Tibial nerve (tissue), 4 donors: ENCODE results near the gene RCAN1. TPM values are rescaled to one million over a fixed set of nuclear protein-coding genes. Genes with fewer than 3 reads are reported as not detected.

Source experiments
- DNase-seq, 2 donors: peaks; one replicate each; pipeline ENCODE4 v3.0.0-alpha.2; 2019; ENCODE audit warnings: low spot score in 2 of 2
- H3K27ac ChIP-seq, 4 donors: fragments of 200-600 bp; sonication (generic) in 3 of 4; one replicate each; pipeline ENCODE4 v1.5.1; 2017 to 2019; ENCODE audit warnings: mild to moderate bottlenecking in 1 of 4
- H3K27me3 ChIP-seq, 2 donors: fragments of 200-600 bp; sonication (generic) in 1 of 2; one replicate each; pipeline versions ENCODE4 v1.5.1 to v1.6.0; 2017 to 2019
- H3K36me3 ChIP-seq, 3 donors: fragments of 200-600 bp; sonication (generic); one replicate each; pipeline ENCODE4 v1.5.1; 2018 to 2019
- H3K4me1 ChIP-seq, 4 donors: fragments of 200-600 bp; sonication (generic) in 3 of 4; one replicate each; pipeline ENCODE4 v1.5.1; 2017 to 2019
- H3K4me3 ChIP-seq, 4 donors: fragments of 200-600 bp; sonication (generic) in 3 of 4; one replicate each; pipeline ENCODE4 v1.5.1; 2017 to 2019; ENCODE audit warnings: mild to moderate bottlenecking in 1 of 4, moderate library complexity in 1 of 4
- H3K9me3 ChIP-seq, 4 donors: fragments of 200-600 bp; sonication (generic) in 3 of 4; one replicate each; pipeline ENCODE4 v1.5.1; 2017 to 2019
- EP300 ChIP-seq, 2 donors: sonication (generic); formaldehyde crosslinking; IDR thresholded peaks; one replicate each; pipeline ENCODE4 v1.6.1; 2017; ENCODE audit warnings: antibody characterized with exemption in 2 of 2, mild to moderate bottlenecking in 1 of 2
- POLR2A ChIP-seq, 2 donors: fragments of 450-650 bp; IDR thresholded peaks; one replicate each; pipeline ENCODE4 v1.6.1; 2017; ENCODE audit warnings: antibody characterized with exemption in 2 of 2, mild to moderate bottlenecking in 2 of 2, moderate library complexity in 2 of 2
- WGBS, 2 donors: methylation state at CpG; one replicate each; pipeline ENCODE4 v1.1.5; 2018; 5-methylcytosine and 5-hydroxymethylcytosine counted together
- total RNA-seq, 4 donors: library from RNA; depleted of rRNA; stranded (reverse); fragments of >200 nt; gene quantifications; one replicate each; pipeline ENCODE4 v1.1.0, GENCODE V29; 2016
- TF ChIP-seq, protein P1 (sequence below), 5 experiments: fragments of 200-600 bp in 3 of 5; fragments of 450-650 bp in 2 of 5; sonication (generic) in 3 of 5; IDR thresholded peaks; one replicate each; pipeline ENCODE4 v1.5.1; 2016 to 2019; ENCODE audit warnings: antibody characterized with exemption in 5 of 5, mild to moderate bottlenecking in 3 of 5, moderate library complexity in 2 of 5

The RCAN1 gene
- total RNA-seq, 4 donors from 2014 or later, result 51.8 to 71.2 (median 66.7) TPM

DNA sequence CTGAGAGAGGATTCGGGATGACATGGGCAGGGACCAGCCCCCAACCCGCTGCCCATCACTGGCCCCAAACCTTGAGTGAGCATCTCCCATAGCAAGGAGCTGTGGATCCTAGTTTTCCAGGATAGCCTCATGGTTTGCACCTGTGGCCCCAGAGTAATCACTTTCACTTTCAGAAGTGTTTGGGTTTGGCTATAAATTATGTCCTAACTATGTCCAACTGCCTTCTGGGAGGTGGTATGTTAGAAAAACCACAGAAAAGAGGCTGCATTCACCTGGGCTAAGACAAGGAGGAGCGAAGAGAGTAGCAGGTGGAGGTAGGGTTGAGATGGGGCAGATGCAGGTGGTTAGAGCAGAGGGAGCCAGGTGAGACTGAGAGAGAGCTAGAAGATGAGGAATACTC is 34.5 kb upstream of the RCAN1 start:
- Histone ChIP-seq H3K27ac (no peak overlapping the region), H3K36me3 (no peaks in the 10 kb centered on the region), H3K9me3 (peaks cover 0 to 21% (median 4%) of the 10 kb centered on the region in 4 donors), H3K4me3 (no peak overlapping the region), H3K4me1 (no peaks in the 10 kb centered on the region), H3K27me3 (peaks cover 0 to 18% of the 10 kb centered on the region in 2 donors)
- no peak for TF ChIP-seq EP300 (IDR thresholded peaks at IDR 0.05)
- no peak for DNase-seq
- WGBS, 2 donors, result 91 to 97% methylated on average over 3 of the region's 3 CpGs

DNA sequence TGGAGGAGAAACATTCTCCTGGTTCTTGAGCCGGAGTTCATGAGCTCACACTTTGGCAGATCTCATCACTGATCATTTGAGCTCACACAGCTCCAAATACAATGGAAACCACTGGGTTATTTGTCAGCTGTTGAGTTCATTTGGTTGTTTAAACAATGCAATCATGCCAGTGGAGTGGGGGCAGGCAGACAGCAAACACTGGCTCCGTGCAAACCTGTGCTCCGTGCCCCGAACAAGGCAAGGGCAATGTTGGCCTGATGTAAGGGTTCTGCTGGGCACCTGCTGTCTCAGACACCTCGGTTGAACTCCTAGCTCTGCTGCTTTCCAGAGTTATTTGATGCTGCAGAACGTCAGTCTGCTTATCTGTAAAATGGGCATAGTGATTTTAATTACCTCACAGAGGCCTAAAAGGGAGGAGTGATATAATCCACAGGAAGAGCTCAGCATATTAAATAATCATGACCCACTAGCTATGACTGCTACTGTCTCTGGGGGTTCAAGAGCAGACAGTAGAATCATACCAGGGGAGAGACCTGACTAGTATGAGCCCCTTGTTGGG is 33.9 kb upstream of the RCAN1 start:
- no peak overlapping the region for H3K27ac ChIP-seq
- TF ChIP-seq EP300 (IDR thresholded peaks at IDR 0.05) (no peak), POLR2A (IDR thresholded peaks at IDR 0.05) (no peak)
- TF ChIP-seq, protein P1, sequence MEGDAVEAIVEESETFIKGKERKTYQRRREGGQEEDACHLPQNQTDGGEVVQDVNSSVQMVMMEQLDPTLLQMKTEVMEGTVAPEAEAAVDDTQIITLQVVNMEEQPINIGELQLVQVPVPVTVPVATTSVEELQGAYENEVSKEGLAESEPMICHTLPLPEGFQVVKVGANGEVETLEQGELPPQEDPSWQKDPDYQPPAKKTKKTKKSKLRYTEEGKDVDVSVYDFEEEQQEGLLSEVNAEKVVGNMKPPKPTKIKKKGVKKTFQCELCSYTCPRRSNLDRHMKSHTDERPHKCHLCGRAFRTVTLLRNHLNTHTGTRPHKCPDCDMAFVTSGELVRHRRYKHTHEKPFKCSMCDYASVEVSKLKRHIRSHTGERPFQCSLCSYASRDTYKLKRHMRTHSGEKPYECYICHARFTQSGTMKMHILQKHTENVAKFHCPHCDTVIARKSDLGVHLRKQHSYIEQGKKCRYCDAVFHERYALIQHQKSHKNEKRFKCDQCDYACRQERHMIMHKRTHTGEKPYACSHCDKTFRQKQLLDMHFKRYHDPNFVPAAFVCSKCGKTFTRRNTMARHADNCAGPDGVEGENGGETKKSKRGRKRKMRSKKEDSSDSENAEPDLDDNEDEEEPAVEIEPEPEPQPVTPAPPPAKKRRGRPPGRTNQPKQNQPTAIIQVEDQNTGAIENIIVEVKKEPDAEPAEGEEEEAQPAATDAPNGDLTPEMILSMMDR (IDR thresholded peaks at IDR 0.05), result no peak
- WGBS, 2 donors, result 81 to 84% methylated on average over 6 of the region's 6 CpGs
- no peaks in the 10 kb centered on the region for H3K36me3 ChIP-seq
- no peak for DNase-seq
- no peak overlapping the region for H3K4me3 ChIP-seq
- H3K4me1 ChIP-seq, result no peaks in the 10 kb centered on the region
- peaks cover 0 to 18% of the 10 kb centered on the region in 2 donors for H3K27me3 ChIP-seq
- H3K9me3 ChIP-seq, result peaks cover 0 to 21% (median 4%) of the 10 kb centered on the region in 4 donors

DNA sequence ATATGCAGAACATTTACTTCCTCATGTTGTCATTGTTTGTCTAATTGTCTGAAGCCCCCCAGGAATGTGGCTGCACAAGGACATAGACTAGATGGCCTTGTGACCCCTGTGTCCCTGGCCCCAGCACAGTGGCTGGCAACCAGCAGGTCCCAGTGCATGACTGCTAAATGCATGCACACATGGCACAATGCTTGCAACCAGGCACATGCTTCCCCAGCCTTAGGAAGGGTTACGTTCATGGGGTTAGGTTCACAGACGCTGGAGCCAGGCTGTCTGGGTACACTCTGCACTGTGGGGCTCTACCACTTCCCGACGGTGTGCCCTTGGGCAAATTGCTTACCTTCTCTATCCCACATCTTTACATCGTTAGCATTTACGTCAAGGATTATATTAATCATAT is 32.6 kb upstream of the RCAN1 start:
- Histone ChIP-seq H3K36me3 (no peaks in the 10 kb centered on the region), H3K27me3 (peaks cover 0 to 18% of the 10 kb centered on the region in 2 donors), H3K9me3 (peaks cover 0 to 18% (median 4%) of the 10 kb centered on the region in 4 donors), H3K27ac (no peak overlapping the region), H3K4me1 (no peaks in the 10 kb centered on the region), H3K4me3 (no peak overlapping the region)
- no peak for TF ChIP-seq EP300 (IDR thresholded peaks at IDR 0.05)
- no peak for DNase-seq
- WGBS, 2 donors, result 49 to 53% methylated on average over 6 of the region's 6 CpGs

DNA sequence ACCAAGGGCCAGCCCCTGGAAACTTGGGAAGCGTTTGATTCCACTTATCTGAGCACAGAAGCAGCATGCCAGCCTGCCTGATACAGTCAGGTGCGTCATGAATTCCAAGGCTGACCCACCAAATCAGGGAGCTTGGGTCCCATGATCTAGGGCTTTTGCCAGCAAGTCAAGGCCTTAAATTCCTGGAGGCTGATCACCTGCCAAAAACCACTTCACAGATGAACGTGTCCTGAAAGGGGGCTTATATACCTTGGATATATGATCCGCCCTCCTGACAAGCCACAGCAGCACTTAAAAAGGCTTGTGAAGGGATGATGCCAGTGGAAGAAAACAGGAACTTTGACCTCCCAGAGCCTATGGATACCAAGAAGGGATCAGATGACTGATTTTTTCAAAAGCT is 29.9 kb upstream of the RCAN1 start:
- 81% methylated on average over 4 of the region's 4 CpGs for WGBS, 2 donors
- no peak for TF ChIP-seq POLR2A (IDR thresholded peaks at IDR 0.05)
- TF ChIP-seq, protein P1 (IDR thresholded peaks at IDR 0.05), result no peak
- DNase-seq, result no peak
- Histone ChIP-seq H3K36me3 (no peaks in the 10 kb centered on the region), H3K27me3 (peaks cover 0 to 18% of the 10 kb centered on the region in 2 donors), H3K4me1 (peaks cover 0 to 5% (median 0%) of the 10 kb centered on the region in 4 donors), H3K9me3 (no peaks in the 10 kb centered on the region), H3K27ac (no peak overlapping the region), H3K4me3 (no peak overlapping the region)

DNA sequence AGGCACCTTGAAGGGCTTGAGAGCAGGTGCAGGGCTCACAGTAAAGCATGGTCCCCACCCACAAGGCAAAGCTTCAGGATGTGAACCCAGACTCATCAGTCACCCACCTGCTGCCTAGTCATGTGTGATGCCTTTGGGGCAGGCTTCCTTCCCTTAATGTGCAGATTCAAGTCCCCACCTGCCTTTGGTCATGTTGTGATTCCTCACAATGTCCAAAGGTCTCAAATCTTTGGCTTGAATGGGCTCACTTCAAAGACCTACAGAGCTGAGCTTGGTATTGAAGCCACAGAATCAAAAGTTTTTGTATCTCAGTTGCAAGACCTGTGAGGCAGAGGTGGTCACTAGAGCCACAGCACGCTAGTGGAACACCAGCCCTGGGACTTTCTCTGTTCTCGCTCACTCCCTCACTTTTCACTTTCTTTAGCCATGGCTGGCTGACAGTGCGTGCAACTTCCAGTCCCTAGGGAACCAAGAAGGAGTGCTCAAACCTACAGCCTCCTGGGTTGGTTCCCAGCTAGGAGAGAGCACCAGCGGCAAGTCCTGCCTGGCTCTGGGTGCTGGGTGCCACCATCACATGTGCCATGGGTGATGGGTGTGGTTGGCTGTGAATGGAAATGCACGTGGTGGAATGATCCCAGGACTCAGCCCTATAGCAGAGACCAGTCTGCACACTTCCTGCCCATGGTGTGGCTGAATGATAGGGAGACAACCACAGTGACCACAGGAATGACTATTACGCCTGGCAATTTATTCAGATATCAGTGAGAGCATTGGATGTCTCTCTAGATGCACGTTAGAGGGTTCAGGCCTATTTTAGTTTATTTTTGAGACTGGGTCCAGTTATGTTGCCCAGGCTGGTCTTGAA is 27.5 kb upstream of the RCAN1 start:
- Histone ChIP-seq H3K9me3 (no peaks in the 10 kb centered on the region), H3K4me1 (peaks cover 0 to 5% (median 0%) of the 10 kb centered on the region in 4 donors), H3K27ac (no peak overlapping the region), H3K4me3 (no peak overlapping the region), H3K27me3 (peaks cover 0 to 3% of the 10 kb centered on the region in 2 donors), H3K36me3 (no peaks in the 10 kb centered on the region)
- TF ChIP-seq EP300 (IDR thresholded peaks at IDR 0.05), result no peak
- TF ChIP-seq, protein P1 (IDR thresholded peaks at IDR 0.05), result no peak
- no peak for TF ChIP-seq POLR2A (IDR thresholded peaks at IDR 0.05)
- WGBS, 2 donors, result 81 to 90% methylated on average over 7 of the region's 7 CpGs
- no peak for DNase-seq

DNA sequence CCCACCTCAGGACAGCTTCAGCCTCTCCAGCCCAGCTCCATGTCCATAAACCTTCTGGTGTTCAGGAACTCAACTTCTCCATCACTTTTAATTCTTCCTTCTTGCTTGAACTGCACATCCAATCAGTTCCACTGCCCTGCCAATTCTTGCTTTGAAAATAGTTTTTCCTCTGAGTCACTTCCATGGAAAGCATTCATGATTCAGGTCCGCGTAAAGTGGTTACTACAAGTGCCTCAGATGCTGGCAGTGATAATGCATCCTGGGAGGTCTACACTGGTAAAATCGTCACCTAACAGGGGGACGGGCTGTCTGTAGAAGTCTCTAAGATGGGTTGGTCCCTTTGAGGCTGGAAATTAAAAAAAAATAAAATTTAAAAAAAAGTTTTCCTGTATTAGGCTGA is 25.9 kb upstream of the RCAN1 start:
- H3K27me3 ChIP-seq, result peaks cover 0 to 4% of the 10 kb centered on the region in 2 donors
- no peak for TF ChIP-seq EP300 (IDR thresholded peaks at IDR 0.05)
- TF ChIP-seq, protein P1 (IDR thresholded peaks at IDR 0.05), result no peak
- no peak for TF ChIP-seq POLR2A (IDR thresholded peaks at IDR 0.05)
- no peaks in the 10 kb centered on the region for H3K9me3 ChIP-seq
- H3K36me3 ChIP-seq, result no peaks in the 10 kb centered on the region
- H3K4me1 ChIP-seq, result peaks cover 0 to 5% (median 0%) of the 10 kb centered on the region in 4 donors
- no peak overlapping the region for H3K4me3 ChIP-seq
- 74 to 76% methylated on average over 4 of the region's 4 CpGs for WGBS, 2 donors
- no peak overlapping the region for H3K27ac ChIP-seq
- no peak for DNase-seq
